Calu3 (cell line): Measurements from ENCODE around the gene BCO2. TPM values are rescaled to one million over a fixed set of nuclear protein-coding genes. Genes with fewer than 3 reads are reported as not detected.

Experiments
- BruUV-seq: library from RNA; stranded (reverse); fragments of 400-500 nt; replicated peaks from 2 replicates; lab custom pipeline; 2021; lab: Mats Ljungman, UMichigan
- CTCF ChIA-PET: fragments of 300-600 bp; sonication (Branson Sonifier 250); formaldehyde crosslinking; loops from one replicate; lab custom pipeline; 2022; ENCODE audit warnings: antibody characterized with exemption; lab: Charles Lee
- DNase-seq: peaks from one replicate; pipeline ENCODE4 v3.0.0; 2022
- H3K27ac Mint-ChIP-seq: one replicate; pipeline ENCODE4 v1.8.0; 2022; ENCODE audit warnings: mixed read lengths; ENCODE audit not compliant: unreplicated experiment
- H3K27me3 Mint-ChIP-seq: one replicate; pipeline ENCODE4 v1.8.0; 2022; ENCODE audit warnings: mixed read lengths; ENCODE audit not compliant: unreplicated experiment
- H3K36me3 Mint-ChIP-seq: one replicate; pipeline ENCODE4 v1.8.0; 2022; ENCODE audit warnings: mild to moderate bottlenecking, moderate library complexity, mixed read lengths; ENCODE audit not compliant: insufficient read depth, unreplicated experiment
- H3K4me1 Mint-ChIP-seq: one replicate; pipeline ENCODE4 v1.8.0; 2022; ENCODE audit warnings: mild to moderate bottlenecking, low read depth, mixed read lengths; ENCODE audit not compliant: unreplicated experiment
- H3K4me3 Mint-ChIP-seq: one replicate; pipeline ENCODE4 v1.8.0; 2022; ENCODE audit warnings: mild to moderate bottlenecking, low read depth, moderate library complexity, mixed read lengths; ENCODE audit not compliant: unreplicated experiment
- H3K9me3 Mint-ChIP-seq: one replicate; pipeline ENCODE4 v1.8.0; 2022; ENCODE audit warnings: low read depth, mixed read lengths; ENCODE audit not compliant: unreplicated experiment
- CTCF ChIP-seq: fragments of 200-600 bp; IDR thresholded peaks from one replicate; pipeline ENCODE4 v1.8.0; 2022; ENCODE audit warnings: antibody characterized with exemption; ENCODE audit not compliant: unreplicated experiment
- intact Hi-C: fragments of 100-400 bp; cut with micrococcal nuclease; formaldehyde crosslinking; loops from one replicate; pipeline ENCODE4 v1.10.0; 2022; ENCODE audit not compliant: unreplicated experiment
- total RNA-seq: library from RNA; stranded (reverse); gene quantifications from 2 replicates; pipeline ENCODE4 v1.2.3, GENCODE V29; 2022

The BCO2 gene
- total RNA-seq, 1 experiment from 2014 or later, result 13.8 TPM

- Mint-ChIP-seq H3K27me3 (no peaks in the 10 kb centered on the region), H3K4me3 (no peak overlapping the region), H3K9me3 (no peaks in the 10 kb centered on the region), H3K4me1 (peaks cover 8% of the 10 kb centered on the region), H3K27ac (no peak overlapping the region), H3K36me3 (no peaks in the 10 kb centered on the region)
- DNase-seq, result no peak
- BruUV-seq, result no TSS peak
- CTCF ChIA-PET, result no interaction called here
- TF ChIP-seq CTCF, result no peak
- intact Hi-C loops, result loop anchor here (5.0 kb wide), 1 partner anchor 1072 kb away; no protein-coding TSS in a partner anchor
Observed at GRCh38 chr11:112215621-112216020, 40.3 kb downstream of the BCO2 start.

GRCh38 chr11:112216561-112217105, 41.3 kb downstream of the BCO2 start:
- Mint-ChIP-seq H3K9me3 (no peaks in the 10 kb centered on the region), H3K27me3 (no peaks in the 10 kb centered on the region), H3K4me3 (no peak overlapping the region), H3K36me3 (no peaks in the 10 kb centered on the region), H3K4me1 (peaks cover 8% of the 10 kb centered on the region), H3K27ac (no peak overlapping the region)
- no TSS peak for BruUV-seq
- TF ChIP-seq CTCF, result no peak
- intact Hi-C loops, result loop anchor here (5.0 kb wide), 1 partner anchor 1071 kb away; no protein-coding TSS in a partner anchor
- CTCF ChIA-PET, result interaction anchor here (1.0 kb wide), 1 partner anchor 64 kb away, joined by 3 read pairs; no protein-coding TSS in a partner anchor
- no peak for DNase-seq

- CTCF ChIA-PET, result interaction anchor here (0.6 to 1.8 kb wide), 3 partner anchors 60 to 1070 kb away, joined by 3 to 13 read pairs (median 3); no protein-coding TSS in a partner anchor
- BruUV-seq, result no TSS peak
- intact Hi-C loops, result loop anchor here (1.0 to 5.0 kb wide), 3 partner anchors 61 to 1068 kb away; no protein-coding TSS in a partner anchor
- Mint-ChIP-seq H3K27me3 (no peaks in the 10 kb centered on the region), H3K9me3 (no peaks in the 10 kb centered on the region), H3K4me1 (peaks cover 8% of the 10 kb centered on the region), H3K4me3 (no peak overlapping the region), H3K36me3 (no peaks in the 10 kb centered on the region), H3K27ac (no peak overlapping the region)
- DNase-seq, result peak; percentile 33
- peak; percentile 44 for TF ChIP-seq CTCF
Observed at GRCh38 chr11:112219476-112220232, 44.3 kb downstream of the BCO2 start.

GRCh38 chr11:112221274-112221835, 46.0 kb downstream of the BCO2 start:
- H3K4me1 Mint-ChIP-seq, result peaks cover 3% of the 10 kb centered on the region
- no peak for DNase-seq
- no peak overlapping the region for H3K4me3 Mint-ChIP-seq
- H3K36me3 Mint-ChIP-seq, result peaks cover 7% of the 10 kb centered on the region
- no peak for TF ChIP-seq CTCF
- BruUV-seq, result no TSS peak
- H3K27ac Mint-ChIP-seq, result no peak overlapping the region
- intact Hi-C loops, result no loop called here
- H3K9me3 Mint-ChIP-seq, result no peaks in the 10 kb centered on the region
- CTCF ChIA-PET, result interaction anchor here (1.0 kb wide), 1 partner anchor 59 kb away, joined by 3 read pairs; no protein-coding TSS in a partner anchor
- no peaks in the 10 kb centered on the region for H3K27me3 Mint-ChIP-seq
